SU-DHL-6 (cell line): ENCODE data around the gene KLHDC9.

Experiments used
- H2AFZ ChIP-seq: fragments of 200-600 bp; sonication (generic); 2 replicates; pipeline ENCODE4 v1.6.1; 2014; ENCODE audit warnings: low read depth, mild to moderate bottlenecking, moderate library complexity, mixed read lengths, antibody characterized with exemption, low read length; ENCODE audit not compliant: severe bottlenecking
- H3F3A ChIP-seq: fragments of 200-600 bp; shearing (Covaris generic); 2 replicates; pipeline ENCODE4 v1.6.0; 2016; ENCODE audit warnings: antibody characterized with exemption, mild to moderate bottlenecking; ENCODE audit not compliant: insufficient read depth
- H3K27ac ChIP-seq: fragments of 200-600 bp; sonication (generic); 2 replicates; pipeline ENCODE4 v1.5.1; 2016; ENCODE audit warnings: low read depth, mild to moderate bottlenecking, low read length, moderate library complexity, mixed read lengths
- H3K27me3 ChIP-seq: fragments of 200-600 bp; sonication (generic), shearing (Covaris generic); 2 replicates; pipeline ENCODE4 v1.6.0; 2014; ENCODE audit warnings: mild to moderate bottlenecking, low read length
- H3K36me3 ChIP-seq: fragments of 200-600 bp; sonication (generic); 2 replicates; pipeline ENCODE4 v1.6.1; 2014; ENCODE audit warnings: mild to moderate bottlenecking, low read length, mixed read lengths
- H3K4me2 ChIP-seq: fragments of 300-600, 200-600 bp; shearing (Covaris generic), sonication (generic); 2 replicates; pipeline ENCODE4 v1.6.0; 2014; ENCODE audit warnings: low read length, low read depth, mild to moderate bottlenecking; ENCODE audit not compliant: poor library complexity, severe bottlenecking
- H3K4me3 ChIP-seq: fragments of 200-600 bp; sonication (generic); 2 replicates; pipeline ENCODE4 v1.5.1; 2014; ENCODE audit warnings: antibody characterized with exemption, low read length, mild to moderate bottlenecking, mixed read lengths; ENCODE audit not compliant: insufficient read depth, poor library complexity, severe bottlenecking
- H3K79me2 ChIP-seq: fragments of 200-600 bp; sonication (generic); 2 replicates; pipeline ENCODE4 v1.6.1; 2014; ENCODE audit warnings: mild to moderate bottlenecking, low read length, moderate library complexity; ENCODE audit not compliant: insufficient read depth
- H3K9ac ChIP-seq: fragments of 200-600 bp; sonication (generic); 2 replicates; pipeline ENCODE4 v1.7.0; 2014; ENCODE audit warnings: mild to moderate bottlenecking, low read length
- H3K9me2 ChIP-seq: fragments of 200-600 bp; sonication (generic); replicated peaks from 2 replicates; pipeline ENCODE4 v1.6.1; 2014; ENCODE audit warnings: low read length; ENCODE audit not compliant: insufficient read depth
- H3K9me3 ChIP-seq: fragments of 200-600 bp; sonication (generic); 2 replicates; pipeline ENCODE4 v1.6.1; 2014; ENCODE audit warnings: low read length, mixed read lengths; ENCODE audit not compliant: insufficient read depth
- H4K20me1 ChIP-seq: fragments of 200-600 bp; sonication (generic); 2 replicates; pipeline ENCODE4 v1.6.1; 2014; ENCODE audit warnings: low read depth, mild to moderate bottlenecking, antibody characterized with exemption, low read length, moderate library complexity, mixed read lengths
- CTCF ChIP-seq: fragments of 200-600 bp; sonication (generic); IDR thresholded peaks from one replicate; pipeline ENCODE4 v1.5.1; 2017; ENCODE audit warnings: antibody characterized with exemption, mild to moderate bottlenecking, low read length, moderate library complexity; ENCODE audit not compliant: insufficient read depth, poor library complexity, severe bottlenecking
- EZH2phosphoT487 ChIP-seq: fragments of 200-600 bp; sonication (generic), shearing (Covaris generic); conservative IDR thresholded peaks from 2 replicates; pipeline ENCODE4 v1.6.1; 2018; ENCODE audit warnings: mild to moderate bottlenecking, antibody characterized with exemption, low read length, moderate library complexity, mixed read lengths

Gene KLHDC9

GRCh38 chr1:161094481-161094880 is 3.7 kb upstream of the KLHDC9 start:
- H3K9me2 ChIP-seq, result no peaks in the 10 kb centered on the region

GRCh38 chr1:161095230-161095629 is 2.9 kb upstream of the KLHDC9 start:
- Histone ChIP-seq H3K4me2 (no peak overlapping the region), H2AFZ (no peak overlapping the region)

More at GRCh38 chr1:161094481-161094880, 3.7 kb upstream of the KLHDC9 start:
- Histone ChIP-seq H2AFZ (no peak overlapping the region), H3K4me2 (no peak overlapping the region), H3K4me3 (no peak overlapping the region), H3K27ac (no peak overlapping the region), H3K36me3 (no peaks in the 10 kb centered on the region), H4K20me1 (no peaks in the 10 kb centered on the region), H3K9me3 (no peaks in the 10 kb centered on the region), H3K27me3 (no peaks in the 10 kb centered on the region), H3F3A (no peaks in the 10 kb centered on the region), H3K79me2 (no peaks in the 10 kb centered on the region), H3K9ac (no peak overlapping the region)
- TF ChIP-seq CTCF, result no peak
- TF ChIP-seq EZH2phosphoT487, result no peak

DNA sequence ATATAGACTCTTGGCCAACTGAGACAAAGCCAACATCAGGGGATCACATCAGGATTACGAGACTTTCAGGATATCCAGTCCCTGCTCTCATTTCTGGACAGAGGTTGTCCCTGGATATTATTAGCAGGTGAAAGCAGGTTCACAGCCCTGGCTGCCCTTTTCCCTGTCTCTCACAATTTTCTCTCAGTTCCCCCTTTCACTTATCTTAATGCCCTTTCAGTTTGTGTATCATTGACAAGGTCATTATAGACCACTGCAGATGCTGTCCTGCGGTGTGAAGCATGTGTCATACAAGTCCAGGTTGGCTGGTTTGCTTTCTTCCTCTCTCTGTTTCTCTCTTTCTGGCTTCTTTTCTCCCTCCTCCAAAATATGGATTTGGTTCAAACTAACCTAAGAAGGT is 2.1 kb upstream of the KLHDC9 start:
- H3K9ac ChIP-seq, result no peak overlapping the region
- no peaks in the 10 kb centered on the region for H3K9me3 ChIP-seq
- H3K4me3 ChIP-seq, result no peak overlapping the region
- H2AFZ ChIP-seq, result no peak overlapping the region
- no peak overlapping the region for H3K4me2 ChIP-seq
- H3K79me2 ChIP-seq, result no peaks in the 10 kb centered on the region
- no peaks in the 10 kb centered on the region for H3K9me2 ChIP-seq
- no peaks in the 10 kb centered on the region for H4K20me1 ChIP-seq
- no peaks in the 10 kb centered on the region for H3F3A ChIP-seq
- H3K27me3 ChIP-seq, result no peaks in the 10 kb centered on the region
- no peak for TF ChIP-seq EZH2phosphoT487
- TF ChIP-seq CTCF, result no peak
- no peak overlapping the region for H3K27ac ChIP-seq
- 0 out of 2 replicates have a peak, but pooled peaks cover 3% of the 10 kb centered on the region for H3K36me3 ChIP-seq

More at GRCh38 chr1:161095230-161095629, 2.9 kb upstream of the KLHDC9 start:
- H3K27ac ChIP-seq, result no peak overlapping the region
- no peak overlapping the region for H3K4me3 ChIP-seq
- H3K9me3 ChIP-seq, result no peaks in the 10 kb centered on the region
- no peaks in the 10 kb centered on the region for H3K9me2 ChIP-seq
- H3K9ac ChIP-seq, result no peak overlapping the region
- no peaks in the 10 kb centered on the region for H3K79me2 ChIP-seq
- H3K36me3 ChIP-seq, result no peaks in the 10 kb centered on the region
- H4K20me1 ChIP-seq, result no peaks in the 10 kb centered on the region
- TF ChIP-seq CTCF, result no peak
- TF ChIP-seq EZH2phosphoT487, result no peak
- no peaks in the 10 kb centered on the region for H3F3A ChIP-seq
- H3K27me3 ChIP-seq, result no peaks in the 10 kb centered on the region
